GM18520 (cell line): ENCODE data around the gene ZSWIM5.

ENCODE experiments used
- ATAC-seq: cut with Tn5 transposase; IDR thresholded peaks from one replicate; pipeline ENCODE4 v1.9.1; 2021; ENCODE audit not compliant: unreplicated experiment

The ZSWIM5 gene

GRCh38 chr1:45035631-45036301, 170.6 kb downstream of the ZSWIM5 start:
- ATAC-seq = no peak

- ATAC-seq = no peak
Observed at GRCh38 chr1:45033356-45033755, 173.0 kb downstream of the ZSWIM5 start.

- ATAC-seq = no peak
Observed at GRCh38 chr1:45032837-45033236, 173.6 kb downstream of the ZSWIM5 start.

- ATAC-seq = no peak
Observed at GRCh38 chr1:45026446-45026845, 180.0 kb downstream of the ZSWIM5 start.

GRCh38 chr1:45023663-45024062, 182.7 kb downstream of the ZSWIM5 start:
- ATAC-seq = no peak

- ATAC-seq = no peak
Observed at GRCh38 chr1:45018599-45019230, 187.7 kb downstream of the ZSWIM5 start.

- ATAC-seq = no peak
Observed at GRCh38 chr1:45016767-45017166, 189.6 kb downstream of the ZSWIM5 start.

- no peak for ATAC-seq
Observed at GRCh38 chr1:45016090-45016697, 190.2 kb downstream of the ZSWIM5 start.

- ATAC-seq = no peak
Observed at GRCh38 chr1:45015683-45016082, 190.7 kb downstream of the ZSWIM5 start.

- ATAC-seq = no peak
Observed at GRCh38 chr1:45014321-45015028, 191.9 kb downstream of the ZSWIM5 start.

GRCh38 chr1:45013551-45014209, 192.7 kb downstream of the ZSWIM5 start:
- ATAC-seq = no peak

GRCh38 chr1:45012639-45013278, 193.6 kb downstream of the ZSWIM5 start:
- ATAC-seq = no peak

- peak; percentile 61 for ATAC-seq
Observed at GRCh38 chr1:45011837-45012638, 194.4 kb downstream of the ZSWIM5 start, which contains the start of gene UROD. TSS of gene UROD (plus strand) at chr1:45012254. CDS start at chr1:45012266, 12 bp downstream.

- ATAC-seq = peak; percentile 40
Observed at GRCh38 chr1:45010855-45011811, 195.3 kb downstream of the ZSWIM5 start, which contains the start of gene HECTD3. TSS of gene HECTD3 (minus strand) at chr1:45011324. CDS start at chr1:45011257, 67 bp downstream.

- ATAC-seq = no peak
Observed at GRCh38 chr1:45009956-45010854, 196.2 kb downstream of the ZSWIM5 start.

- no peak for ATAC-seq
Observed at GRCh38 chr1:45009296-45009865, 197.0 kb downstream of the ZSWIM5 start.

GRCh38 chr1:45008516-45008915, 197.9 kb downstream of the ZSWIM5 start:
- ATAC-seq = no peak
